GM12865 (cell line): ENCODE results near the gene TPSG1.

Experiments
- DNase-seq: peaks from one replicate; pipeline ENCODE4 v3.0.0; 2010; ENCODE audit warnings: low read depth
- H3K4me3 ChIP-seq: 2 replicates; pipeline ENCODE4 v1.5.1; 2011; ENCODE audit warnings: mild to moderate bottlenecking, low read depth, low read length, control low read depth
- TF ChIP-seq, protein P1 (sequence below): IDR thresholded peaks from 2 replicates; pipeline ENCODE4 v1.5.1; 2011; ENCODE audit warnings: low read length, control low read depth, low read depth, inconsistent platforms; ENCODE audit not compliant: insufficient read depth; ENCODE audit errors: missing control alignments

TPSG1 gene

DNA sequence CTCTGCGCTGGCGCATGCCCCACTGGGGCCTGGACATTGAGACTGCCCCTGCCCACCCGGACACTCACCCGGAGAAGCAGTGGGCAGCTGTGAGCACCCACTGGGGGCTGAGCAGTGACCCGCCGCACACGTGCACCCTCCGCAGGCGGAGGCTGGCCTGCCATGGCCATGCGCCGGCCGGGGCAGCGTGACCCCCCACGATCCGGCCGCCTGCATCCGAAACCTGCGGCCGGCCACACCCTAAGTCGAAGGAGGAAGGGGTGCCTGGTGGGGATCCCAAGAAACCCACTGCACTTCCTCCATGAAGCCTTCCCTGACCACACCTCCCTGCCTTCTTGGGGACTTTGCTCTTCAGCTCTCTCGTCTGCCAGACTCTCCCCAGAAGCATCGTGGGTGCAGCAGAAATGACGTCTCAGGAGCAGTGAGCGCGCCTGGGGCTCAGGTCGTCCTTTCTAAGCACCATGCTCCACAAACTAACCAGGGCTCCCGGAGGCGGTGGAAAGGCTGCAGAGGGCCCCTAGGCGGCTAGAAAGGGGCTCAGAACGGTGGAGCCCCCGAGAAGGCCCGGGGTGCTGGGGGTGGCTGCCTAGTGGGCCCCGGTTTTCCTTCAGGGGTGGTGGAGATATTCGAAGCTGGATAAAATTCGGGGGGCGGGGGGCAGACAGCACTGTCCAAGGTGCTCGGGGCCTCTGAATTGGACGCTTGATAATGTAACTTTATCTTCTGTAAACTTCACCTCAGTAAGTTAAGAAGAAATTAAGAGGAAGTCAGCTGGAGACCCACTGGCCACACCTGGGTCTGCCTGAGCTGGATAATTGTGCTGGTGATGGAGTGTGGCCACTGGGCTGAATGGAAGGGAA lies 1.5 kb downstream of the TPSG1 start:
- TF ChIP-seq, protein P1, sequence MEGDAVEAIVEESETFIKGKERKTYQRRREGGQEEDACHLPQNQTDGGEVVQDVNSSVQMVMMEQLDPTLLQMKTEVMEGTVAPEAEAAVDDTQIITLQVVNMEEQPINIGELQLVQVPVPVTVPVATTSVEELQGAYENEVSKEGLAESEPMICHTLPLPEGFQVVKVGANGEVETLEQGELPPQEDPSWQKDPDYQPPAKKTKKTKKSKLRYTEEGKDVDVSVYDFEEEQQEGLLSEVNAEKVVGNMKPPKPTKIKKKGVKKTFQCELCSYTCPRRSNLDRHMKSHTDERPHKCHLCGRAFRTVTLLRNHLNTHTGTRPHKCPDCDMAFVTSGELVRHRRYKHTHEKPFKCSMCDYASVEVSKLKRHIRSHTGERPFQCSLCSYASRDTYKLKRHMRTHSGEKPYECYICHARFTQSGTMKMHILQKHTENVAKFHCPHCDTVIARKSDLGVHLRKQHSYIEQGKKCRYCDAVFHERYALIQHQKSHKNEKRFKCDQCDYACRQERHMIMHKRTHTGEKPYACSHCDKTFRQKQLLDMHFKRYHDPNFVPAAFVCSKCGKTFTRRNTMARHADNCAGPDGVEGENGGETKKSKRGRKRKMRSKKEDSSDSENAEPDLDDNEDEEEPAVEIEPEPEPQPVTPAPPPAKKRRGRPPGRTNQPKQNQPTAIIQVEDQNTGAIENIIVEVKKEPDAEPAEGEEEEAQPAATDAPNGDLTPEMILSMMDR: no peak
- no peak for DNase-seq
- H3K4me3 ChIP-seq: no peak overlapping the region

GRCh38 chr16:1222553-1223354 lies 2.3 kb downstream of the TPSG1 start:
- no peak for DNase-seq
- TF ChIP-seq, protein P1: no peak
- no peak overlapping the region for H3K4me3 ChIP-seq

- TF ChIP-seq, protein P1: no peak
- DNase-seq: no peak
- no peak overlapping the region for H3K4me3 ChIP-seq
Observed at GRCh38 chr16:1221628-1222552, 3.2 kb downstream of the TPSG1 start.

GRCh38 chr16:1220841-1221627 lies 4.0 kb downstream of the TPSG1 start:
- TF ChIP-seq, protein P1: no peak
- no peak for DNase-seq

DNA sequence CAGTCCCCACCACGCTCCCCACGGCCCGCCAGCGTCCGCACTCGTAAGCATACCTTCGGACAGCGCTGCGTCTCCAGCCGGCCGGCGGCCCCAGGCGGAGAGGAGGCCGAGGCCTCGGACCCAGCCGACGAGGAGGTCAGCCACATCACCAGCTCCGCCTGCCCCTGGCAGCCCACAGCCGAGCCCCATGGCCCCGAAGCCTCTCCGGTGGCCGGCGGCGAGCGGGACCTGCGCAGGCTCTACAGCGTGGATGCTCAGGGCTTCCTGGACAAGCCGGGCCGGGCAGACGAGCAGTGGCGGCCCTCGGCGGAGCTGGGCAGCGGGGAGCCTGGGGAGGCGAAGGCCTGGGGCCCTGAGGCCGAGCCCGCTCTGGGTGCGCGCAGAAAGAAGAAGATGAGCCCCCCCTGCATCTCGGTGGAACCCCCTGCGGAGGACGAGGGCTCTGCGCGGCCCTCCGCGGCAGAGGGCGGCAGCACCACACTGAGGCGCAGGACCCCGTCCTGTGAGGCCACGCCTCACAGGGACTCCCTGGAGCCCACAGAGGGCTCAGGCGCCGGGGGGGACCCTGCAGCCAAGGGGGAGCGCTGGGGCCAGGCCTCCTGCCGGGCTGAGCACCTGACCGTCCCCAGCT lies 4.9 kb downstream of the TPSG1 start:
- no peak for DNase-seq
- no peak overlapping the region for H3K4me3 ChIP-seq
- TF ChIP-seq, protein P1: no peak

More at GRCh38 chr16:1220841-1221627, 4.0 kb downstream of the TPSG1 start:
- no peak overlapping the region for H3K4me3 ChIP-seq
